Cerebellar cortex (tissue), 1 donor: ENCODE measurements around the gene VASH1.

Source experiments
- DNase-seq: peaks from one replicate; pipeline ENCODE4 v3.0.0-alpha.2; 2015; ENCODE audit warnings: low spot score

The VASH1 gene

DNA sequence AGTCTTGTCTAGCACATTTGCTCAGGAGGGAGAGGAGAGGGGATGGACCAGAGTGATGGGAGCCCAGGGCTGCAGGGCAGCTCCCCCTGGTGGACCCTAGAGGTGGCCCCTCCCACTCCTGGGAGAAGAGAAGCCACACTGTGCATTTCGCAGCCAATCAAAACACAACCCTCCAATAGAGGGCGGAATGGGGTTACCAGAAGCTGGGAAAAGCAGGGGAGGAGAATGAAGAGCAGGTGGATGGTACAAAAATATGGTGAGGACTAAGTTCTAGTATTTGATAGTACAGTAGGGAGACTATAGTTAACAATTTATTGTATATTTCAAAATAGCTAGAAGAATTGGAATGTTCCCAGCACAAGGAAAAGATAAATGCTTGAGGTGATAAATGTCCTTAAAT, 23.6 kb downstream of the VASH1 start:
- peak; percentile 78 for DNase-seq

- peak; percentile 95 for DNase-seq
These were observed 25.3 kb downstream of the VASH1 start for GRCh38 chr14:76786601-76787000.

GRCh38 chr14:76792422-76792821, 31.2 kb downstream of the VASH1 start:
- no peak for DNase-seq

DNA sequence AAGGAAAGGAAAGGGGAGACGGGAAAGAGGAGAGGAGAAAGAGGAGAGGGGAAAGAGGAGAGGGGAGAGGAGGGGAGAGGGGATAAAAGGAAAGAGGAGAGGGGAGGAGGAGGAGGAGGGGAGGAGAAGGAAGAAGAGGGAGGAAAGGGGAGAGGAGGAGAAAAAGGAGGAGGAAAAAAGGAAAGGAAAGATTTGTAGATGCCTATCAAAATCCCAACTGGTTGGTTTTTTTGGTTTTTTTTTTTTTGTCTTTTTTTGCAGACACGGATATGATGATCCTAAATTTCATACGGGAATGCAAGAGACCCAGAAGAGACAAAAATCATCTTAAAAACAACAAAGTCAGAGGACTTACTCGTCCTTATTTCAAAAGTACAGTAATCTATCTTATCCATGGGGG, 32.1 kb downstream of the VASH1 start:
- no peak for DNase-seq

- DNase-seq = no peak
These were observed 32.7 kb downstream of the VASH1 start for GRCh38 chr14:76793956-76794355.

- DNase-seq = peak; percentile 78
These were observed 45.2 kb downstream of the VASH1 start for GRCh38 chr14:76806446-76806845.

DNA sequence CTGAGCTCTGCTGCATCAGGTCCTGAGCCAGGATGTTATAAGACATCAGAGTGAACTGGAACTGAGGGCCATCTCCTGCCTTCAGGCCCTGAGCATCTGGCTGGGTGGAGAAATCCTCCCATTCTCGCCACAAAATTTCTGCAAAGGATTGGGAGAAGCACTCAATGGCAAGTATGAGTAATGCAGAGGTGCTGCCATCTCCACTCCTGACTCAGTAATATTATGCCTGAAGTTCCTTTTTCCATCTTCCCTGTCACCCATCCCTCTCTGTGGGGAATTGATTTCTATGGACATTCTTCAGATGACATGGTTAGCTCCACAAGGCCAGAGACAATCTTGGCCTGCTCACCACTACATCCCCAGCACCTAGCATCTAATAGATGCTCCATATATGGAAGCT, 46.7 kb downstream of the VASH1 start:
- no peak for DNase-seq

GRCh38 chr14:76808990-76809389, 47.7 kb downstream of the VASH1 start:
- no peak for DNase-seq

GRCh38 chr14:76810525-76810924, 49.3 kb downstream of the VASH1 start:
- no peak for DNase-seq

DNA sequence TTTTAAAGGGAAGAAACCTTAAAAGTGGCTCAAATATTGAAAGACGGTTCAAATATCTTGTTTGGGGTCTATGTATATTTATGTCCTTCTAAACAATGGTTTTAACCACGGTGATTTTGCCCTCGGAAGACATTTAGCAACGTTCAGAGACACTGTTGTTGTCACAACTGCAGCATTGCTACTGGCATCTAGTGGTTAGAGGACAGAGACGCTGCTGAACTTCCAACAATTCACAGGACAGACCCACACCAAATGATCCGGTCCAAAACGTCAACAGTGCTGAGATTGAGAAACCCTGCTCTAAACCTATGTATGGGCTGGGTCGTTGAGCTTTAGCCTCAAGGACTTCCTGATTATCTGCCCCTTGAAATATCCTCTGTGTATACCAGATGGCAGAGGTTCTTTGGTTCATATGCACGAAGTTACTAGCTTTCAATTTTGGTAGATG, 49.7 kb downstream of the VASH1 start:
- DNase-seq = peak; percentile 81

- peak; percentile 13 for DNase-seq
These were observed 50.3 kb downstream of the VASH1 start for GRCh38 chr14:76811561-76811960.

- DNase-seq = peak; percentile 51
These were observed 50.8 kb downstream of the VASH1 start for GRCh38 chr14:76812093-76812421.

DNA sequence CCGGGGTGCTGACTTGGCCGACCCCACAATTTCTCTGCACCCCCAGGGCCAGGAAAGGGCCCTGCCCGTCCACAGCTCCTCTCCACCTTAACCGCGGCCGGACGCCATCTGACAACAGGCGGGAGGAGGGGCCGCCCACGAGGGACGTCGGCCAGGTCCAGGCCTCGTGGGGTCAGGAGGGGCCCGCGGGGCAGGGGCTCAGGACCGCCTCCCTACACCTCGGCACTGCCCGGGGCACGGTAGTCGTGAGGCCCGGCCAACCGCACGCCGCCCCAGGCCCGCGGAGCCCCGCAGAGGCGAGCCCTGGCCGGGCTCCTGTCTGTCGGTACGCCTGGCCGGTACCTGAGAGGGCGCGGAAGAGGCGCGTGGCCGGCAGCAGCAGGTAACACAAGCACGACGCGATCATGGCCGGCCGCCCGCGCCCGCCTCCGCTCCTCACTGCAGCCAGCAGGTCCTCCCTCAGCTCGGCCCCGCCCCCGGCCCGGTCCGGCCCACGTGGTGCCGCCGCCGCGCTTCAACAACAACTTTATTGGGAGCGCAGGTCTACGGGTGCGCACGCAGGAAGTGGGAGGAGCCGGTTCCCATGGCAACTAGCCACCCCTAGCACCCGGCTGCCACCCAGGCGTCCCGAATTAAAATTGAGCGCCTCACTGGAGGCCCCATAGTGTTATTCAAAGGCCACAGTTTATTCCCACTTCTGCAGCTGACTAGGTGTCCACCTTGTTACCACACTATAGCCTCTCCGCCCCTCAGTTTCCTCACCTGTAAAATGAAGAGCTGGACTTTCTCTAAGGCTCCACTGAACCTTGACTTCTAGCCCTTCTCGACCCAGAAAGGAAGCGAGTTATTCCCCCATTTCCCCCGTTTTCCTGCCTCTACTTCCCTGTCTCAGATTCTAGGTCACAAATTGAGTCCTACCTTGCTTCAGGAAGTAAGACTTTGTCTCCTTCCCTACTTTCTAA, 51.4 kb downstream of the VASH1 start, which contains the start of gene ANGEL1:
Gene ANGEL1 (minus strand): TSS at position 461 of the 962 bp plus-strand sequence. CDS start 55 bp downstream, at position 406.
- peak; percentile 93 for DNase-seq

GRCh38 chr14:76814726-76815645, 53.7 kb downstream of the VASH1 start:
- no peak for DNase-seq

- DNase-seq = no peak
These were observed 59.4 kb downstream of the VASH1 start for GRCh38 chr14:76820700-76821099.

GRCh38 chr14:76826122-76826521, 64.9 kb downstream of the VASH1 start, which contains the start of gene LRRC74A:
TSS of gene LRRC74A (plus strand) at chr14:76826408. CDS start at chr14:76826698, 290 bp downstream.
- DNase-seq = no peak

DNA sequence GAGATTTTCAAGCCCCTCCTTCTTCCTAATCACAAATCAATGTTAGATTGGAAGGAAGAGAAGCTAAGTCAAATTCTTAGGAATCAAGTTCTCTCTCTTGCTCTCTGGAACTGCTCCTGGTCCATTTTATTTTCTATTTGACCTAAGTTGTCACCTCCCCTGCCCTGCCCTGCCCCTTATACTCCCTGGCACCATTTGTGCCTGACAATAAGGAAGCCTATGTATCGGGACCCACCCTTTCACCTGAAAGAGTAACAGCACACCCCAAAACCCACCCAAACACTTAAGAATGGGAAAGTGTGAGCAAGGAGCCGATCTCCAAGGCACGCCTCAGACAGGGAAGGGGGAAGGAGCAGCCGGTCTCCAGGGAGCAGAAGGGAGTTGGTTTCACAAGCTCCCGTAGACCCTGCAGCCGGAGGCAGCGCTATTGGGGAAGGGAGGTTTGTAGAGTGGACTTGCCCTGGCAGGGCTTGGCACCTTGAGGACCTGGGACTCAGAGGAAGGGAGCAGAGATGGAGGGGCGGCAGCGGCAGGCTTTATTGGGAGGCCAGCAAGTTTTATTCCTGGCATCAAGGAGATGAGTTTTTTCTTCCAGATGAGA, 66.5 kb downstream of the VASH1 start:
- no peak for DNase-seq

DNA sequence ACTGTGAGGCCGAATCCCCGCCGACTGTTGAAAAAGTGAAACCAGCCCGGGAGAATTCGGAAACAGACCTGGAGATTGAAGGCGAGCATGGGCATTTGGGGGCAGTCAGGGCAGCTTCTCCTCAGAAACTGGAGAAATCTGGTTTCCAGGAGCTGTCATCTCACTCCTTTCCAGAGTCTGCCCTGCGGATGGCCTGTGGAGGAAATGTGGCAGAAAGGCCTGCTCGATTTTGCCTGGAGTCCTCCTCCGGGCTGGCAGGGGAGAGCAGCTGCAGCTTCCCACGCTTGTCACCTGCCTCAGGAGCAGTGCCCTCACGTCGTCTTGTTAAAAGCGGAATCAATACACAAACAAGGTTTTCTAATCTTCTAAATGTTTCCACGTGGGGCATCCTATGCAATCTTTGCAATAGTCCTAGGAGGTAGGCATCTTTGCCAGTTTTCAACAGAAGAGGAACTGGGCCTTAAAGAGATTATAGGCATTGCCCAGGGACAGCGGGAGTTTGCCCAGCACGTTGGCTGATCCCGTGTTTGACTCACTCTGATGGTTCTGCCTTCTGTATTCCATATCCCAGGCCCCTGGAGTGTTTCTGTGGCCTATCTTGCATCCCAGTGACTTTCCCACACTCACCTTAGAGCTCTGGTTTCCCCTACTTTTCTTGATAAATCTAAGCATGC, 67.2 kb downstream of the VASH1 start:
- peak; percentile 18 for DNase-seq

GRCh38 chr14:76829013-76829365, 67.7 kb downstream of the VASH1 start:
- DNase-seq = no peak

GRCh38 chr14:76829650-76830421, 68.6 kb downstream of the VASH1 start:
- DNase-seq = no peak

DNA sequence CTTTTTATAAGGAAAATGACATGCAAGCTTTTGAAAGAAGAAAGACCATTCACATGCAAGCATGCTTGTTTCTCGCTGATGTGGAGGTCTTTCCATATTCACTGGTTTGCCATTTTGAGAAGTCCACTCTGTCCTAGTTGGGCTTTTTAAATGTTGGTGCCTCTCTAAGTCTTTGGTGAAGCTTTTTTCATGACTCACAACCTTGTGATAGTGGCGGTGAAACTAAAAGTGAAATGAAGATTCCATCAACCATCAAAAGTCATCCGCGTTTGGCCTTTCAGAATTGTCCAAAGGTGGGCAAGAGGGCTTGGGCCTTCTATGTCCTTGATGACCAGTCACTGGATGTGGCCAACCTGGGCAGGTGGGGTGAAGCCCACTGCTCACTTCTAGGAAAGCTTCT, 69.3 kb downstream of the VASH1 start:
- DNase-seq = no peak
